OCI-M2 (cell line): Measurements from ENCODE around the gene C7orf33.
"Not testable (repeated sequence)": the region's sequence is repeated elsewhere in the genome, so short reads cannot be mapped to it uniquely, and the experiment has no call there.

Experiments
- DNase-seq: peaks from one replicate; lab custom pipeline; 2025; ENCODE audit not compliant: unreplicated experiment; lab: John Stamatoyannopoulos, UW

C7orf33 gene

GRCh38 chr7:148579366-148579765 lies 11.2 kb upstream of the C7orf33 start:
- DNase-seq, result no peak

GRCh38 chr7:148580446-148580845 lies 10.1 kb upstream of the C7orf33 start:
- DNase-seq, result no peak

GRCh38 chr7:148581624-148582023 lies 8.9 kb upstream of the C7orf33 start:
- DNase-seq, result no peak

- DNase-seq, result no peak
Observed at GRCh38 chr7:148584154-148584827, 6.3 kb upstream of the C7orf33 start.

GRCh38 chr7:148585399-148585798 lies 5.2 kb upstream of the C7orf33 start:
- no peak for DNase-seq

- DNase-seq, result no peak
Observed at GRCh38 chr7:148587076-148587475, 3.5 kb upstream of the C7orf33 start.

- no peak for DNase-seq
Observed at GRCh38 chr7:148588168-148588567, 2.4 kb upstream of the C7orf33 start.

- DNase-seq, result no peak
Observed at GRCh38 chr7:148588670-148589131, 1.9 kb upstream of the C7orf33 start.

GRCh38 chr7:148589640-148590039 lies 926 bp upstream of the C7orf33 start:
- no peak for DNase-seq

- not testable (repeated sequence) for DNase-seq
Observed at GRCh38 chr7:148596354-148596753, 5.8 kb downstream of the C7orf33 start.

- no peak for DNase-seq
Observed at GRCh38 chr7:148598351-148598750, 7.8 kb downstream of the C7orf33 start.

GRCh38 chr7:148605350-148605749 lies 14.8 kb downstream of the C7orf33 start:
- no peak for DNase-seq

GRCh38 chr7:148607151-148607661 lies 16.6 kb downstream of the C7orf33 start:
- DNase-seq, result no peak

- no peak for DNase-seq
Observed at GRCh38 chr7:148609045-148609725, 18.6 kb downstream of the C7orf33 start.

GRCh38 chr7:148611692-148612091 lies 21.1 kb downstream of the C7orf33 start:
- DNase-seq, result no peak

GRCh38 chr7:148615085-148615730 lies 24.6 kb downstream of the C7orf33 start:
- no peak for DNase-seq

- no peak for DNase-seq
Observed at GRCh38 chr7:148620749-148621359, 30.3 kb downstream of the C7orf33 start.

GRCh38 chr7:148621563-148621962 lies 31.0 kb downstream of the C7orf33 start:
- DNase-seq, result no peak

GRCh38 chr7:148622887-148623585 lies 32.5 kb downstream of the C7orf33 start:
- no peak for DNase-seq

- DNase-seq, result no peak
Observed at GRCh38 chr7:148623586-148624282, 33.2 kb downstream of the C7orf33 start.
